GM21576 (cell line): ENCODE results near the gene ZMPSTE24.
"Not testable (repeated sequence)": the region's sequence is repeated elsewhere in the genome, so short reads cannot be mapped to it uniquely, and the experiment has no call there.

Experiments
- ATAC-seq: cut with Tn5 transposase; IDR thresholded peaks from one replicate; pipeline ENCODE4 v1.9.1; 2021; ENCODE audit warnings: mild to moderate bottlenecking, moderate library complexity; ENCODE audit not compliant: unreplicated experiment

ZMPSTE24 gene

DNA sequence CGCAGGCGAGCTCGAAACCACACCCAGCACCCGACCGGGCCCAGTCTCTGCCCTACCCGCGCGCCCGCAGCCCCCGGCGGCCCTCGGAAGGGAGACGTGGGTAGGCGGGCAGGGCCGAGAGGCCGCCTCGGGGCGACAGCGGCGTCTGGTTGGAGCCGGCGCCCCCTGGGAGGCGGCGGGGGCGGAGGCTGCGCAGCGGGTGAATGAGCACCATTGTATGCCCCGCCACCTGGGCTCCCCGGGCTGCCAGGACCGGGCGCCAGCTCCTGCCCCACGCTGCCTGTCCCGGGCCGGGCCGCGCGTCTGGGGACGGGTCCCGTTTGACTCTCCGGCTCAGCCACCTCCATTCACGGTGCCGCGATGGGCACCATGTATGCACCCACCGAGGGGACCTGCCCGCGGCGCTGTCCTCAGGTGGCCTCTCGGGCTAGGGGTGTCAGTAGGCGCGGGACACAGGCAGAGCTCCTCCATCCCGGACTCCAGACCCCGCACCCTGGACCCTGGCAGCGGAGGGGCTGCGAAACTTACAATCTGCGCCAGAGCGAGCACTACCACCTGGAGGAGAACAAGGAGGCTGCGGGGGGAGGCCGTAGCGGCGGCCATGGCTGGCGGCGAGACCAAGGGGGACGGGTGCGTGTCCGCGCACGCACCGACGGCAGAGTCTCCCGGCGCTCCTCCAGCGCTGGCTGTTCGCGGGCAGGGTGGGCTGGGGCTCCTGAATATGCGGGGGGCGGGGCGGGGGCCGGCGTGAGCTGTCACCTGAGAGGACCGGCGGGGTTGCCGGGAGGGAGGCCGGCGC lies 58.8 kb downstream of the ZMPSTE24 start, which contains the start of gene COL9A2:
TSS of gene COL9A2 (minus strand) at position 692 of the 799 bp plus-strand sequence. CDS start at position 603, 89 bp downstream.
- no peak for ATAC-seq

DNA sequence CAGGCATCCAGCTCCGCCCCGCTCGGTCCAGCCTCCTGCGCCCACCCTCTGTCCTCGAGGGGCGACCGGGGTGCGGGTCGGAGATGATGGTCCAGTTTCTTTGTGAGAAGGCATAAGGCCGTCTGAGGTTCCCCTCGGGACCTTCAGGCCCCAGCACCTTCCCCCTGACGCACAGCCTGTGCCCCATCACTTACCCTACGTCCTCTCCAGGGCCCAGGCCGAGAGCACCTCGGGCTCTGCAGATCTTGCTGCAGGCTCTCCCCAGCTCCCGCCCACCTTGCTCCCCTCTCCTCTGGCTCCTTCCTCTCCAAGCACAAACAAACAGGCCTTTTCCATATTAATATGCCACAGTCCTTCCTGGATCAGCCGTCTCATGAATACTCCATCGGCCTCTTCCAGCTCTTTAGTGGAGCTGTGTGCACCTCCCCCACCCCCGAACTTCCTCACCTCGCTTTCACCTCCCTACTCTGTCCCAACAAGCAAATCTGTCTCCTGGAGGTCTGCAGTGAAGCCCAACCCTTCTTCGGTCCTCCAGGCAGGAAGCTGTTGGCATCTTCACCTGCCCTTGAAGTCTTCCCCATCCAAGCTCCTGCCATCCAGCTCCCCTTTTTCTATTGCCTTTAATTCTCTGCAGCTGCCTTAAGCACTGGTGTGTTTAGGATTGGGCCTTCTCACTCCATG lies 59.5 kb downstream of the ZMPSTE24 start:
- ATAC-seq: no peak

DNA sequence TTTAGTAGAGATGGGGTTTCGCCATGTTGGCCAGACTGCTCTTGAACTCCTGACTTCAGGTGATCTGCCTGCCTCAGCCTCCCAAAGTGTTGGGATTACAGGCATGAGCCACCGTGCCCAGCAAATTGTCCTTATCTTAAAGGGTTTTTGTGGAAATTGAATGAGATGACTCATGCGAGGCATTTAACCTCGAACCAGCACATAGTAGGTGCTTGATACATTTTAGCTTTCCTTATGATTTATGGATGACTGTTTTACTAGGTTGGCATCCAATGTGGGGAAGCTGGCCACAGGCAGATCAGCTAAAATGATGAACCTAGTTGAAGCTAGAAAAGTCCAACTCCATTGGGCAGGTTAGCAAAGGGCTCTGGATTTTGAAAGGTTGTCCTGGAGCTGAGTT lies 60.4 kb downstream of the ZMPSTE24 start:
- ATAC-seq: no peak

DNA sequence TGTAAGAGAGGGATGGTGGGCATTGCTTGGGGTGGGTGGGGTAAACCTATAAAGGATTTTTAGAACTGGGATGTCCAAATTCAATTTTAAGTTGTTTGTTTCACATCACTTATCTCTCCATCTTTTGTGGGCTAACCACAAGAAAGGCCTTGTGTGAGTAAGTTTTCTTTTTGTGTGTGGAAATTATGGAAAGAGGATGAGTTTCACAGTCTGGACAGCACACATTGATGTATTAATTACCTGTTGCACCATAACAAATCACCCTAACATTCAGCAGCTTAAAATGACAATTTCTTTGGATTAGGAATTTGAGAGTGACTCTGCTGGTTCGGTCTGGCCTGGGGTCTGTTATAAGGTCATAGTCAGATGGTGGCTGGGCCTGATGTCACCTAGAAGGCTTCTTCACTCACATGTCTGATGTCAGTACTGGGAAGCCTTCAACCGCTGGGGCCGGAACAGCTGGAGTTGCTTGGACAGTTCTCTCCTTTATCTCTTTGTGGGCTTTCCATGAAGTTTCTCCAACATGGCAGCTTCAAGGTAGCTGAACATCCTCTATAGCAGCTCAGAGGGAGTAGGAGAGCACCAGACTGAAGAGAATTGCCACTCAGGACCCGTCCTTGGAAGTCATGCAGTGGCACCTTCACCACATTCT lies 61.1 kb downstream of the ZMPSTE24 start:
- no peak for ATAC-seq

DNA sequence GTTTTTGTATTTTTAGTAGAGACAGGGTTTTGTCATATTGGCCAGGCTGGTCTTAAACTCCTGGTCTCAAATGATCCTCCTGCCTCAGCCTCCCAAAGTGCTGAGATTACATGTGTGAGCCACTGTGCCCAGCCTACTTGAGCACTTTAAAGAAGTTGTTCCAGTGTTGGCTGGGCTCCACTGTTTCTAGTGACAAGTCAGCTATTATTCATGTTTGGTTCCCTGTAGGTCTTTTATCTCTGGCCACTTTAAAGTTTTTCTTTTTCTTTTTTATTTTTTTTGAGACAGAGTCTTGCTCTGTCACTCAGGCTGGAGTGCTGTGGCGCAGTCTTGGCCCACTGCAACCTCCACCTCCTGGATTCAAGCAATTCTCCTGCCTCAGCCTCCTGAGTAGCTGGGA lies 73.4 kb downstream of the ZMPSTE24 start:
- not testable (repeated sequence) for ATAC-seq

DNA sequence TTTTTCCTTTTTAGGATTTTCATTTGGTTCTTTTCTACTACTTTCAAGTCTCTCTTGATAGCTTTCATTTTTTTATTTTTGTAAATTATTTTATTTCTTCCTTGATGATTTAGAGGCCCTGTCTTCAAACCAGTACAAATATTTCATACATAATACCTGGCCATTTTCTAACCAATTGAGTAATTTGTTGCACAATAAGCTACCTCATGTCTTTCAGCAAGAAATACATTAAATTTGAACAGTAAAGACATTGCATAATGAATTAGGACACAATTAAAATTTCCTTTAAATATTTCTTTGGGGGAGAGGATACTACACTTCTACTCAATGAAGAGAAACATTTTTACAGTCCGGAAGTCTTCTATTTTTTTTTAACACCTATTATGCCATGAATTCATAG lies 74.7 kb downstream of the ZMPSTE24 start:
- no peak for ATAC-seq

DNA sequence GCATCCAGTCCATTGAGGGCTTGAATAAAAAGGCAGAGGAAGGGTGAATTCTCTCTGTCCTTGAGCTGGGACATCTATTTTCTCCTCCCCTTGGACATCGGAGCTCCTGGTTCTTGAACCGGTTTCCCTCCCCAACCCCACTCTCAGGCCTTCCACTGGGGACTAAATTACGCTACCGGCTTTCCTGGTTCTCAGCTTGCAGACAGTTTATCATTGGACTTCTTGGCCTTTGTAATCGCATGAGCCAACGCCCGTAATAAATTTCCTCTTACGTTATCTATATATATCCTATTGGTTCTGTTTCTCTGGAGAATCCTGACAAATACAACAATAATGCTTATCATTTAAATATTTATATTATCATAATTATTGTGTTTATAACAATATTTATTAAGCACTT lies 79.4 kb downstream of the ZMPSTE24 start:
- no peak for ATAC-seq

DNA sequence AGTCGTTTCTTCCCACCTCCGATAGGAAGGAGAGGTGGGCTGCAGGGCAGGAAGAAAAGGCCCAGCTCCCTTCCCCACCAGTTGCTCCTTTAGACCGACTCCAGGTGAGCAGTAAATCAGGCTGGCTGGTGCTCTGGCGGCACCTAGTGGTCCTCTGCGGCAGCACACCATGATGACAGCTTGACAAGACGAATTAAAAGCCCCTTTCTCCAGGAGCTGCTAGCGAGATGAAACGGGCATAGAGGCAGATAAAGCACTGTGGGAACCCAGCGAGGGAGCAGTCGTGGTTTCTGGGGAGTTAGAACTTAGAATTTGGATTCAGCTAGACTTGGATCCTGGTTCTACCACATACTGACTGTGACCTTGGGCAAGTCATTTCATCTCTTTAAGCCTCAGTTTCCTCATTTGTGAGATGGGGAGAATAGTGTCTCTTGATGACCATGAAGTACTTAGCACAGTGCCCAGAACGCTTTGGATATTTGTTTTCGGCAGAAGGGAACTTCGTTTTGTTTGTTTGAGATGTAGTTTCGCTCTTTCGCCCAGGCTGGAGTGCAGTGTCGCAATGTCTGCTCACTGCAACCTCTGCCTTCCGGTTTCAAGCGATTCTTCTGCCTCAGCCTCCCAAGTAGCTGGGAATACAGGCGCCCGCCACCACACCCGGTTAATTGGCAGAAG lies 80.8 kb downstream of the ZMPSTE24 start:
- no peak for ATAC-seq

DNA sequence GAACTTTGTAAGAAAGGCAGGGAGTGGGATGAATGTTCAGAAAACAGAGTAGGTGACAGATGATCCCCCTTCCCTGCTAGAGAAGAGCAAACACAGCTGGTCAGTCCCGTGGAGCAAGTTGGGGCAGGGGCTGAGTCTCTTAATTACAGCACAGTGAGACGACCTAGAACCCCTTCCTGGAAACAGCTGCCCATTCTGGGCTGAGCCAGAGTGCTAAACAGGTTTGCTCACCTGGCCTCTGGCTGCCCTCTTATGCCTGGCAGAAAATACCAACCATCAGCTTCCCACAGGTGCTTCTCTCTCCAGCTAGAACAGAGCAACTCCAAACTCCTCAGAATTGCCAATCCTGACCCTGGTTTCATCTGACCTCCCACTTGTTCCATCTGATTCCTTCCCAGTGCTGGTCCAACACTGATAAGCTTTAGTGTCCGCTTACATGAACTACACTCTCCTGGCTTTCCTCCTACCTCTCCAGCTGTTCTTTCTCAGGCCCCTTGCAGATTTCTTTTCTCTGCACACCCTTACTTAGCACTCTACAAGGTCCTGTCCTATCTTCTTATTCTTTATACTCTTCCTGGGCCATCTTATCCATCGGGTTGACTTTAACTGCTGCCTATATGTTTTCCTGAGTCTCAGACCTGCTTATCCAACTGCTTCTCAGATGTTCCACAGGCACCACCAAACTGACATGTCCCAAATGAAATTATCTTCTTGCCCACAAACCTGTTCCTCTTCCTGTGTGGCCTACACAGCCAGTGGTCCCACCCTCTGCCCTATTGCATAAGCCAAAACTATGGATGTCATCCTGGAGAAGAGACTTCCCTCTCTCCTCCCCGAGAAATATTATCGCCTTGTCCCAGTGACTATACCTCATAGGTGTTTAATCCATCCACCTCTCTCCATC lies 81.6 kb downstream of the ZMPSTE24 start:
- no peak for ATAC-seq

DNA sequence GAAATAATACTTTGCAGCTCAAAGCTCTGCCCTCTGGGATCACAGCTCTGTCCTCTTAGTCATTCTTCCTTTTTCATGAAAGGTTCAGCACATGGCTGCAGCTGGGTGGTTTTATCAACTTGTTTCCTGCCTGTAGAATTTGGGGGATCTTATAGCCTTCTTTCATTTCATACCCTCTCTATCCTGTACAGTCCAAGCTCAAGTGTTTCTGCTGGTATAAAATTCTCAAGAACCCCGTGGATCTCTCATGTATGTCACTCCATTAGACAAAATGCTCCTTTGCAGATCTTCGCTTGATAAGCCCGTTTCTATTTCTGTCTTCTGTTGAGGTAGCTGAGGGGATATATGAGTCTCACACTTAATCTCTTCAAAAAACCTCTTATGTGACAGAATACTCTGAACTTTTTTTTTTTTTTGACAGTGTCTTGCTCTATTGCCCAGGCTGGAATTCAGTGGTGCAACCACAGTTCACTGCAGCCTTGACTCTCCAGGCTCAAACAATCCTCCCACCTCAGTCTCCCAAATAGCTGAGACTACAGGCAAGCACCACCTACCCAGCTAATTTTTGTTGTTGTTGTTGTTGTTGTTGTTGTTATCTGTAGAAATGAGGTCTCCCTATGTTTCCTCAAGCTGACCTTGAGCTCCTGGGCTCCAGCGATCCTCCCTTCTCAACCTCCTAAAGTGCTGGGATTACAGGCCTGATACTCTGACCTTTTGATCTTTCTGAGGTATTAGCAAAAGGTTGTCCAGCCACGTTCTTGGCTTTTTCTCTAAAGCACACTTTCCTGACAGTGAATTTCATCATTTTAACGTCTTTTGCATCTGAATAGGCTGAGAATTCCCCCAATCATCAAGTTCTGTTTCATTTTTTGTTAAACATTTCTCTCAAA lies 83.7 kb downstream of the ZMPSTE24 start:
- ATAC-seq: no peak

DNA sequence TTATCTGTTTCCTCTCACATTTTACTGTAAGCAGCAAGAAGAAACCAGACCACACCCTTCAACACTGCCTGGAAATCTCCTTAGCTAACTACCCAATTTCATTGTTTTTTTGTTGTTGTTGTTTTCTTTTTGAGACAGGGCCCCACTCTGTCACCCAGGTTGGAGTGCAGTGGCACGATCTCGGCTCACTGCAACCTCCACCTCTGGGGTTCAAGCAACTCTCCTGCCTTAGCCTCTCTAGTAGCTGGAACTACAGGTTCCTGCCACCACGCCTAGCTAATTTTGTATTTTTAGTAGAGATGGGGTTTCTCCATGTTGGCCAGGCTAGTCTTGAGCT lies 84.3 kb downstream of the ZMPSTE24 start:
- ATAC-seq: not testable (repeated sequence)
